BE2C (cell line): ENCODE results near the gene UNKL.
A peak's percentile ranks its signal among the peaks of the same experiment; 100 is the strongest.

Experiments
- DNase-seq: peaks from one replicate; pipeline ENCODE4 v3.0.0-alpha.2; 2020
- H3K27me3 ChIP-seq: fragments of 250-450 bp; sonication (Bioruptor Pico); 2 replicates; pipeline ENCODE4 v1.5.1; 2020; ENCODE audit warnings: mild to moderate bottlenecking
- H3K36me3 ChIP-seq: fragments of 250-450 bp; sonication (Bioruptor Pico); 2 replicates; pipeline ENCODE4 v1.5.1; 2020; ENCODE audit warnings: mild to moderate bottlenecking
- H3K4me1 ChIP-seq: fragments of 250-450 bp; sonication (Bioruptor Pico); 2 replicates; pipeline ENCODE4 v1.5.1; 2020
- H3K4me3 ChIP-seq: 2 replicates; pipeline ENCODE4 v1.5.1; 2011; ENCODE audit warnings: low read depth, low read length
- H3K9me3 ChIP-seq: fragments of 250-450 bp; sonication (Bioruptor Pico); 2 replicates; pipeline ENCODE4 v1.5.1; 2020
- CTCF ChIP-seq: IDR thresholded peaks from 2 replicates; pipeline ENCODE4 v1.5.1; 2012; ENCODE audit warnings: mild to moderate bottlenecking, low read depth, low read length

UNKL gene

DNA sequence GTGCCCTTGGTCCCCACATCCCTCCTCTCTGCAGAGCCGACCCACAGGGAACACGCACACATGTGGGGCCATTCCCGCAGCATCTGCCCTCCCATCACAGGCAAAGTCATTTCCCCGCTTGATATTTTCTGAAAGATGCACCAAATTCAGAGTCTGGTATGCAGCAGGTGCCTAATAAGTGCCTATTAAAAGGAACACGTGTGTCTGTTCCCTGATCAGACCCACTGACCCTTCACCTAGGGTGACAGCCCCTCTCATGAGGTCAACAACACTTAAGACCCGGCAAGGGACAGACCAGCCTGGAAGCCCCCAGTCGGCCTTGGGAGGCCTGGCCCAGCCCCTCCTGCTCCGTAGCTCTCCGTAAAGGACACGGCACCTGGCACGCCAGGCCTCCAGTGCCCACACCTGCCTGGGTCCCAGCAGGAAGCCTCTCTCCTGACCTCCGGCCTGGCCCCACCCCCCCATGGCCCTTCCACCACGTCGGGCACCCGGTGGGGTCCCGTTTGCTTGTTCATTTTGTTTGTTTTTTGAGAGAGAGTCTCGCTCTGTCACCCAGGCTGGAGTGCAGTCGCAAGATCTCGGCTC is 20.0 kb downstream of the UNKL start:
- Histone ChIP-seq H3K4me1 (no peaks in the 10 kb centered on the region), H3K36me3 (no peaks in the 10 kb centered on the region), H3K9me3 (no peaks in the 10 kb centered on the region), H3K27me3 (no peaks in the 10 kb centered on the region), H3K4me3 (no peak overlapping the region)
- TF ChIP-seq CTCF = no peak
- no peak for DNase-seq

GRCh38 chr16:1393613-1394176 is 20.8 kb downstream of the UNKL start:
- Histone ChIP-seq H3K4me3 (no peak overlapping the region), H3K27me3 (no peaks in the 10 kb centered on the region), H3K4me1 (no peaks in the 10 kb centered on the region), H3K9me3 (no peaks in the 10 kb centered on the region), H3K36me3 (no peaks in the 10 kb centered on the region)
- no peak for TF ChIP-seq CTCF
- DNase-seq = no peak

GRCh38 chr16:1392826-1393225 is 21.7 kb downstream of the UNKL start:
- no peaks in the 10 kb centered on the region for H3K9me3 ChIP-seq
- H3K36me3 ChIP-seq = no peaks in the 10 kb centered on the region
- no peaks in the 10 kb centered on the region for H3K27me3 ChIP-seq

DNA sequence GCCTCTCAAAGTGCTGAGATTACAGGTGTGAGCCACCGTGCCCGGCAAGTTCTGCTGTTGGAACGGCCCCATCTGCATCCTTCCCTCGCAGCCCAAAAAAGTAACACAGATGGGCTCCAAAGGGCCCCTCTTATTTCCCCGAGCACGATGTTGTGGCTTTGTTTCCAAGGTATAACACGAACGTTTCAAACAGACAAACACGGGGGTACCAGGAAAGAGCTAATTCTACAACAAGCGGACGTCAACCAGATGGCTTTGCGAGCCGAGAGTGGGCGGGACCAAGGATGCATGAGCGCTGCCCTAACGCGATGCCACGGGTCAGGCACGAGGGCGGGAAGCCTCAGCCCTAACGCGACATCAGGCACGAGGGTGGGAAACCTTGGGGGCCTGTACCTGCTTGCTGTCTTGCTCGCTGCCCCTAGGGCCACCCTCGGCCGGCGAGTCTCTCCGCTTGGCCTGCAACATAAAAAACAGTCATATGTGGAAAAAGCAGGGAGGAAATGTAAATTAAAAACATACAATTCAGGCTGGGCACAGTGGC is 24.2 kb downstream of the UNKL start:
- H3K4me1 ChIP-seq = no peaks in the 10 kb centered on the region
- H3K4me3 ChIP-seq = no peak overlapping the region
- H3K9me3 ChIP-seq = no peaks in the 10 kb centered on the region
- H3K27me3 ChIP-seq = no peaks in the 10 kb centered on the region
- no peak for TF ChIP-seq CTCF
- DNase-seq = no peak
- no peaks in the 10 kb centered on the region for H3K36me3 ChIP-seq

More at GRCh38 chr16:1392826-1393225, 21.7 kb downstream of the UNKL start:
- DNase-seq = no peak
- TF ChIP-seq CTCF = peak; percentile 8; the same call in 1 of the 2 replicates
- Histone ChIP-seq H3K4me3 (no peak overlapping the region), H3K4me1 (no peaks in the 10 kb centered on the region)

- no peak for DNase-seq
- H3K4me3 ChIP-seq = no peak overlapping the region
- H3K4me1 ChIP-seq = no peaks in the 10 kb centered on the region
- no peaks in the 10 kb centered on the region for H3K9me3 ChIP-seq
- no peak for TF ChIP-seq CTCF
- no peaks in the 10 kb centered on the region for H3K27me3 ChIP-seq
- H3K36me3 ChIP-seq = no peaks in the 10 kb centered on the region
These were observed 24.7 kb downstream of the UNKL start for GRCh38 chr16:1389762-1390161.

DNA sequence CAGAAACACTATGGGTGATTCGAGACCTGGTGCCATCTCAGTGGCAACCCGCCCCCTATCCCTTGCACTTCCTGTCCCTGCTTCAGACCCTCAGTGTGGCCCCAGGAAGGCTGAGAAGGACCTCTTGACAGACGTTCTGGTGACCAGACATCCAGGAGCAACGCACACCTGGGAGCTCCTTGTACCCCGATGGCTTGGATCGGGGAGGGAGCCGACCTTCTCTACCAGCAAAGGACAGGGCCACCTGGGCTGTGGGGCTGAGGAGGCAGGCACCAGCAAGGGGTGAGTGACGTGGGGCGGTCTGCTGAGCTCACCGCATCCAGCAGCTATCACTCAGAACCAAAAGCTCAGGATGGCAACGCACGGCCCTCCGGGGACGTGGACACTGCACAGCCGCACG is 27.2 kb downstream of the UNKL start:
- no peak for DNase-seq
- no peaks in the 10 kb centered on the region for H3K27me3 ChIP-seq
- H3K4me3 ChIP-seq = no peak overlapping the region
- H3K36me3 ChIP-seq = no peaks in the 10 kb centered on the region
- H3K4me1 ChIP-seq = no peaks in the 10 kb centered on the region
- H3K9me3 ChIP-seq = no peaks in the 10 kb centered on the region
- no peak for TF ChIP-seq CTCF
